Omental fat pad (tissue), 4 donors: ENCODE results near the gene NCBP2L. TPM values are rescaled to one million over a fixed set of nuclear protein-coding genes. Genes with fewer than 3 reads are reported as not detected.

ENCODE experiments used
- ATAC-seq: fragments of 150-250 bp; one replicate; pipeline ENCODE4 v1.9.1; 2016; ENCODE audit warnings: mild to moderate bottlenecking, moderate library complexity; ENCODE audit not compliant: low FRiP score
- DNase-seq: peaks from one replicate; pipeline ENCODE4 v3.0.0-alpha.2; 2019; ENCODE audit warnings: low spot score
- total RNA-seq, 4 donors: library from RNA; depleted of rRNA; stranded (reverse); fragments of >200 nt; gene quantifications; one replicate each; pipeline ENCODE4 v1.1.0, GENCODE V29; 2016
- TF ChIP-seq, protein P1 (sequence below), 3 donors: fragments of 450-650 bp; IDR thresholded peaks; one replicate each; pipeline ENCODE4 v1.5.1; 2016 to 2017; ENCODE audit warnings: antibody characterized with exemption in 3 of 3, mild to moderate bottlenecking in 3 of 3, moderate library complexity in 2 of 3

The NCBP2L gene
- total RNA-seq, 4 donors from 2014 or later = 0.47 TPM; not detected in 3

DNA sequence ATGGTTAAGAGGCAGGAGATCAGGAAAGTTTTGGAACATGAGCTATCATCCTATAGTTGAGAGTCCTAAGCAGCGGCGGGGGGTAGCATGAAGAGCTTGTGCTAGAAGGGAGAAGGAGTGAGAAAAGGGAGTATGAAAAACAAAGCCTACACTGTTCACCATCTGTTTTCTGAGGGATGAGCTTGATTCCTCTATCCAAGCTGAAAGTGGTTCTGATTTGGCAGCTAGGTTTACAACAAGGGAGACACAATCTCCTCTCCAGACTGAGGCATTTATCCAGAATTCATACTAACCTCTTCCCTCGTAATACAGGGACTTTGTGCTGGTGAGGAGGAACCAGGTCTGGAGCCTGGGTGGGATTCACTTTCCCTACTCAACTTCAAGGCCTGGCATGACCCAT lies 25.5 kb upstream of the NCBP2L start:
- no peak for ATAC-seq
- DNase-seq = no peak
- TF ChIP-seq, protein P1, sequence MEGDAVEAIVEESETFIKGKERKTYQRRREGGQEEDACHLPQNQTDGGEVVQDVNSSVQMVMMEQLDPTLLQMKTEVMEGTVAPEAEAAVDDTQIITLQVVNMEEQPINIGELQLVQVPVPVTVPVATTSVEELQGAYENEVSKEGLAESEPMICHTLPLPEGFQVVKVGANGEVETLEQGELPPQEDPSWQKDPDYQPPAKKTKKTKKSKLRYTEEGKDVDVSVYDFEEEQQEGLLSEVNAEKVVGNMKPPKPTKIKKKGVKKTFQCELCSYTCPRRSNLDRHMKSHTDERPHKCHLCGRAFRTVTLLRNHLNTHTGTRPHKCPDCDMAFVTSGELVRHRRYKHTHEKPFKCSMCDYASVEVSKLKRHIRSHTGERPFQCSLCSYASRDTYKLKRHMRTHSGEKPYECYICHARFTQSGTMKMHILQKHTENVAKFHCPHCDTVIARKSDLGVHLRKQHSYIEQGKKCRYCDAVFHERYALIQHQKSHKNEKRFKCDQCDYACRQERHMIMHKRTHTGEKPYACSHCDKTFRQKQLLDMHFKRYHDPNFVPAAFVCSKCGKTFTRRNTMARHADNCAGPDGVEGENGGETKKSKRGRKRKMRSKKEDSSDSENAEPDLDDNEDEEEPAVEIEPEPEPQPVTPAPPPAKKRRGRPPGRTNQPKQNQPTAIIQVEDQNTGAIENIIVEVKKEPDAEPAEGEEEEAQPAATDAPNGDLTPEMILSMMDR (IDR thresholded peaks at IDR 0.05) = no peak

DNA sequence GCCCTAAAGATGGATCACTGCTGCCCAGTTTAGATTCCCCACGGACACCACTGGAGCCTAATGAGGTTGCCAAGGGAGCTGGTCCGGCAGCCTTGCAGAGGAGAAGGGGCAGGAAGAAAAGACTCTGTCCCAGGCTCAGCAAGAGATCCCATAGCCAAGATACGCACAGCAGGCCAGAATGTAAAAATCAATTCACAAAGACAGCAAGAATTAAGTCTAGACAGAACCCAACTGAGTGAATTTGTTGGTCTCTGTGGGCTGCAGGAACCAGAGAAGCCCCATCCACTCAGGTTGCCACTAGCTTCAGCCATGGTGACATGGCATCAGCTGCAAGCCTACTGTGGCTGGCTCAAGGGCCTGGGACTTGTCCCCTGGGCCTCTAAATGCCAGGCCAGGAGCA lies 24.8 kb upstream of the NCBP2L start:
- TF ChIP-seq, protein P1 (IDR thresholded peaks at IDR 0.05) = no peak
- ATAC-seq = no peak

DNA sequence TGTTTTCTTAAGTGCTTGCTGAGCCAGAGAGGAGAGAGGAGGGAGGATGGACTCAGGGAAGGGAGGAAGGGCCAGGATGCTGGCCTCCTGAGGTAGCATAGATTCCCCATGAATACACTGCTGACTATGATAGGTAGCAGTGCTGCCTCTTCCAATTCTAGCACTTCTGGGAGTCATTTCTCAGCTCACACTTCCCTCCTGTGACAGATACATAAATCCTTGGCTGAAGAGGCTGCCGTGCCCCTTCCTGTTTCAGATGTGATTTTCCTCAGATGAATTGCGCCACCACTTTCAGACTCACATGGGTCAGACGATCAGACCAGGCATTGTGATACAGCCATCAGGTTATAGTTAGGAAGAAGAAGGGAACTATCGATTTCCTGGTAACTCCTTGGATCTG lies 24.3 kb upstream of the NCBP2L start:
- TF ChIP-seq, protein P1 (IDR thresholded peaks at IDR 0.05) = no peak
- ATAC-seq = no peak
- DNase-seq = no peak

More for the DNA sequence above, 24.8 kb upstream of the NCBP2L start:
- no peak for DNase-seq

DNA sequence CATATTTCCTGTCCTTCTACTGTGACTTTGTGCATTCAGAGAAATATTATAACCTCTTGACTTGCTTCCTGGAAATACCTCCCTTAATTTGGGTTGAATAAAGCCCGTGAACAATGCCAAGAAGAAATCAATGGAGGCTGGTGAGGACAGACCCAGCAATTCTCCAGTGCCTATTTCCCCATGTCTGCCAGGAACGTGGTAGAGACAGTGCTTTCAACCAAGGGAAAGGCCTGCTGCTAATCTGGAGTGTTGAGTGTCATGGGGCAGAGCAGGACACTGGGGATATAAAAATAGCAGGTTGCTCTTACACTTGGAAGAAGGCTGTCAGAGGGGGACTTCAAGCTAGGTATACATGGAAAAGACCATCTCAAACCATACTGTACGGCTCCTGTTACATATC lies 21.8 kb upstream of the NCBP2L start:
- no peak for DNase-seq
- TF ChIP-seq, protein P1 (IDR thresholded peaks at IDR 0.05) = no peak
- no peak for ATAC-seq

GRCh38 chrX:107758231-107758766 lies 19.2 kb upstream of the NCBP2L start:
- ATAC-seq (no peak), DNase-seq (no peak)
- TF ChIP-seq, protein P1 (IDR thresholded peaks at IDR 0.05) = no peak

DNA sequence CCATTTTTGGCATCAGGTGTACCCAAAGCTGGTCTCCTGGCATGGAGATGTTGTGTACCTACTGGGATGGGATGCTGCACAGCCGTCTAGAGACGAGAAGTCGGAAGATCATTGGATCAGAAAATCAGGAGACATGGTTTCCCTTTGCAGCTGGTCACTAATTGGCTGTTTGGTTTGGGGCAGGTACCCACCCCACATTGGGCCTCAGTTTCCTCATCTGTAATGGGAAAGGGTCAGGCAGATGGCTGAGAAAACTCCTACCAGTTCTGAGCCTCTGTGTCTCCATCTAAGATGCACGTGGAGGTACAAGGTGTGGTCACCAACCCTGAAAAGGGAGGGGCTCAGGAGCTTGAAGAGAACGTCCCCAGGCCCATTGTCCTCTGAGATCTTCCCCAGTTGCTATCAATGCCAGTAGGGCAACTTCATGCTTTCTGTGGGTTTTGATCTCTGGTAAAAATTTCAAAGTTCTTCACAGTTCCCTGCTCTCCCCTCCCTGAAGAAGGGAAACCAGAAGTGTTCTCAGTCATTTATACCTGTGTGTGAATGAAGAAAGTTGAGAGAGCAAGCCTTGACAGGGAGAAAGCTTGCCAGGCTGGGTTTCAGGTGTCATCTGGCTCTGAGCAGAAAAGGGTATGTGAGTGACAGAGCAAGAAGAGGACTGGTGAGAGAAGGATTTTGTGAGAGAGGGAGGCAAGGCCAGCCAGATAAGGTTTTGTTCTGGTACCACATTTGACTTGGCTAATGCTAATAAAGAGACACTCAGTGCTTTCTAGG lies 17.0 kb upstream of the NCBP2L start:
- DNase-seq = no peak
- no peak for ATAC-seq
- TF ChIP-seq, protein P1 (IDR thresholded peaks at IDR 0.05) = no peak

DNA sequence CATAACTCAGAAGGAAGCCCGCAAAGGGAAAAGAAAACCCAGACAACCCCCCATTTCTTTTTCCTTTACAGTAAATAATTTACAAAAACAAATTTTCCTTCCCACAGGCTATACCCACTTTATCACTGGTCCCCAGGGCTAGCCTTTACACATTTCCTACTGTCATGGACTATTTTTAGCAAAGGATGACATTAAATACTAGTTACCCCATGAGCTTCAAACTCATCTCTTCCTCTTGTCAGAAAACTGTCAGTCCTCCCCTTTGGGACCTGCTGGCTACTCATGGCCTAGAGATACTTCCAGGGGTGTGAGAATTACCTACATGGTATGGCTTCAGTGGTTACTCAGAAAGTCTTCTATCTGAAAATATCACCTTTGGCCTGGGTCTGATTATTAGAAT lies 13.9 kb upstream of the NCBP2L start:
- TF ChIP-seq, protein P1 (IDR thresholded peaks at IDR 0.05) = no peak
- ATAC-seq = no peak
- no peak for DNase-seq
